Trophoblast cell (in vitro differentiated cells and primary cell): ENCODE measurements around the gene BCOR.
A peak's percentile ranks its signal among the peaks of the same experiment; 100 is the strongest.

Experiments used
- DNase-seq, 2 donors: peaks; one replicate each; pipeline ENCODE4 v3.0.0-alpha.2; 2016
- H2AFZ ChIP-seq: 2 replicates; pipeline ENCODE4 v1.6.1; 2013; ENCODE audit warnings: low read length, moderate library complexity, mild to moderate bottlenecking; ENCODE audit not compliant: insufficient read depth, poor library complexity
- H2AK5ac ChIP-seq: 2 replicates; pipeline ENCODE4 v1.6.1; 2013; ENCODE audit warnings: mild to moderate bottlenecking, low read length
- H2BK120ac ChIP-seq: 2 replicates; pipeline ENCODE4 v1.6.1; 2013; ENCODE audit warnings: low read length, mild to moderate bottlenecking, moderate library complexity; ENCODE audit not compliant: insufficient read depth, poor library complexity
- H2BK12ac ChIP-seq: 2 replicates; pipeline ENCODE4 v1.6.1; 2013; ENCODE audit warnings: mild to moderate bottlenecking, low read length, moderate library complexity
- H2BK5ac ChIP-seq: 2 replicates; pipeline ENCODE4 v1.6.1; 2013; ENCODE audit warnings: low read length, low read depth, moderate library complexity, mild to moderate bottlenecking; ENCODE audit not compliant: poor library complexity
- H3K14ac ChIP-seq: 2 replicates; pipeline ENCODE4 v1.6.1; 2013; ENCODE audit warnings: mild to moderate bottlenecking, low read length
- H3K18ac ChIP-seq: 2 replicates; pipeline ENCODE4 v1.6.1; 2013; ENCODE audit warnings: mild to moderate bottlenecking, low read length
- H3K23ac ChIP-seq: 2 replicates; pipeline ENCODE4 v1.6.1; 2013; ENCODE audit warnings: low read length
- H3K27ac ChIP-seq: 2 replicates; pipeline ENCODE4 v1.5.1; 2013; ENCODE audit warnings: low read depth, mild to moderate bottlenecking, inconsistent platforms, low read length, moderate library complexity
- H3K27me3 ChIP-seq: 2 replicates; pipeline ENCODE4 v1.6.1; 2013; ENCODE audit warnings: inconsistent platforms, mild to moderate bottlenecking, low read length, moderate library complexity; ENCODE audit not compliant: insufficient read depth
- H3K36me3 ChIP-seq, 2 experiments: 1 replicate in 1 of 2; 2 replicates in 1 of 2; pipeline ENCODE4 v1.6.1; 2013; ENCODE audit warnings: low read length in 2 of 2, mild to moderate bottlenecking in 2 of 2, moderate library complexity in 1 of 2; ENCODE audit not compliant: insufficient read depth in 2 of 2, control insufficient read depth in 1 of 2
- H3K4ac ChIP-seq: 2 replicates; pipeline ENCODE4 v1.6.1; 2013; ENCODE audit warnings: low read depth, mild to moderate bottlenecking, low read length, moderate library complexity
- H3K4me1 ChIP-seq, 2 experiments: 1 replicate in 1 of 2; 2 replicates in 1 of 2; pipeline ENCODE4 v1.6.1; 2013; ENCODE audit warnings: low read length in 2 of 2, mild to moderate bottlenecking in 2 of 2, moderate library complexity in 1 of 2; ENCODE audit not compliant: insufficient read depth in 2 of 2, control insufficient read depth in 1 of 2
- H3K4me2 ChIP-seq: 2 replicates; pipeline ENCODE4 v1.6.1; 2013; ENCODE audit warnings: inconsistent platforms, mild to moderate bottlenecking, low read length, moderate library complexity
- H3K4me3 ChIP-seq: 2 replicates; pipeline ENCODE4 v1.5.1; 2013; ENCODE audit warnings: mild to moderate bottlenecking, low read depth, low read length, inconsistent platforms
- H3K79me1 ChIP-seq: one replicate; pipeline ENCODE4 v1.6.1; 2013; ENCODE audit warnings: low read length
- H3K79me2 ChIP-seq: 2 replicates; pipeline ENCODE4 v1.6.1; 2013; ENCODE audit warnings: low read length, mild to moderate bottlenecking; ENCODE audit not compliant: control insufficient read depth, insufficient read depth, poor library complexity
- H3K9ac ChIP-seq: 2 replicates; pipeline ENCODE4 v1.6.1; 2013; ENCODE audit warnings: mild to moderate bottlenecking, low read length
- H3K9me3 ChIP-seq: 2 replicates; pipeline ENCODE4 v1.6.1; 2013; ENCODE audit warnings: low read depth, mild to moderate bottlenecking, control low read depth, inconsistent platforms, low read length; ENCODE audit not compliant: insufficient read depth
- H4K12ac ChIP-seq: 2 replicates; pipeline ENCODE4 v1.6.1; 2013; ENCODE audit warnings: low read depth, mild to moderate bottlenecking, low read length, moderate library complexity
- H4K8ac ChIP-seq: 2 replicates; pipeline ENCODE4 v1.6.1; 2013; ENCODE audit warnings: low read depth, mild to moderate bottlenecking, low read length, moderate library complexity
- H4K91ac ChIP-seq: one replicate; pipeline ENCODE4 v1.6.1; 2013; ENCODE audit warnings: low read depth, mild to moderate bottlenecking, low read length, moderate library complexity
- WGBS: extraction: QIAGEN DNeasy Blood & Tissue Kit; methylation state at CpG from one replicate; pipeline ENCODE4 v1.1.7; 2013; ENCODE audit warnings: missing lambda C conversion rate; ENCODE audit not compliant: insufficient read length, insufficient coverage; ENCODE audit errors: extremely low coverage; 5-methylcytosine and 5-hydroxymethylcytosine counted together

Gene BCOR

GRCh38 chrX:40082447-40083119 lies 15.2 kb downstream of the BCOR start:
- peak overlapping the region; percentile 27 for H3K4ac ChIP-seq
- H3K4me3 ChIP-seq: no peak overlapping the region
- H3K27ac ChIP-seq: no peak overlapping the region
- no peaks in the 10 kb centered on the region for H3K9me3 ChIP-seq
- H2BK5ac ChIP-seq: no peak overlapping the region
- no peak overlapping the region for H4K12ac ChIP-seq
- H2AFZ ChIP-seq: no peak overlapping the region
- H4K91ac ChIP-seq: no peak overlapping the region
- WGBS: no CpG with 5 or more reads among the region's 15 CpGs
- peaks cover 25 to 35% of the 10 kb centered on the region in 2 experiments for H3K4me1 ChIP-seq
- no peak overlapping the region for H2AK5ac ChIP-seq
- H3K14ac ChIP-seq: no peak overlapping the region
- no peak overlapping the region for H3K23ac ChIP-seq
- peaks cover 8% of the 10 kb centered on the region for H3K79me1 ChIP-seq
- peaks cover 2 to 6% of the 10 kb centered on the region in 2 experiments for H3K36me3 ChIP-seq
- no peak for DNase-seq
- H3K27me3 ChIP-seq: no peaks in the 10 kb centered on the region
- H3K18ac ChIP-seq: no peak overlapping the region
- no peak overlapping the region for H2BK120ac ChIP-seq
- H2BK12ac ChIP-seq: no peak overlapping the region
- H3K79me2 ChIP-seq: peaks cover 3% of the 10 kb centered on the region
- no peak overlapping the region for H4K8ac ChIP-seq
- no peak overlapping the region for H3K4me2 ChIP-seq
- H3K9ac ChIP-seq: no peak overlapping the region

- no CpG with 5 or more reads among the region's 4 CpGs for WGBS
Measured at GRCh38 chrX:40081679-40082068, 16.1 kb downstream of the BCOR start.

GRCh38 chrX:40080894-40081678 lies 16.7 kb downstream of the BCOR start:
- Histone ChIP-seq H2AFZ (no peak overlapping the region), H3K4ac (no peak overlapping the region), H3K27me3 (no peaks in the 10 kb centered on the region), H3K18ac (no peak overlapping the region), H4K12ac (no peak overlapping the region), H3K9ac (no peak overlapping the region), H3K4me2 (no peak overlapping the region), H2AK5ac (no peak overlapping the region), H3K23ac (no peak overlapping the region), H2BK5ac (no peak overlapping the region), H3K27ac (no peak overlapping the region), H3K9me3 (no peaks in the 10 kb centered on the region), H3K4me1 (peaks cover 20 to 28% of the 10 kb centered on the region in 2 experiments), H2BK120ac (no peak overlapping the region), H2BK12ac (no peak overlapping the region), H3K79me2 (peaks cover 3% of the 10 kb centered on the region), H3K36me3 (peaks cover 2 to 6% of the 10 kb centered on the region in 2 experiments), H3K4me3 (no peak overlapping the region), H4K91ac (no peak overlapping the region), H3K79me1 (peaks cover 8% of the 10 kb centered on the region), H3K14ac (no peak overlapping the region), H4K8ac (no peak overlapping the region)
- DNase-seq: no peak
- no CpG with 5 or more reads among the region's 16 CpGs for WGBS

More at GRCh38 chrX:40081679-40082068, 16.1 kb downstream of the BCOR start:
- H2BK5ac ChIP-seq: no peak overlapping the region
- H3K79me1 ChIP-seq: peaks cover 8% of the 10 kb centered on the region
- H3K27ac ChIP-seq: no peak overlapping the region
- H3K9me3 ChIP-seq: no peaks in the 10 kb centered on the region
- no peak overlapping the region for H3K4ac ChIP-seq
- peaks cover 3% of the 10 kb centered on the region for H3K79me2 ChIP-seq
- no peaks in the 10 kb centered on the region for H3K27me3 ChIP-seq
- no peak overlapping the region for H3K14ac ChIP-seq
- H3K4me1 ChIP-seq: peaks cover 24 to 31% of the 10 kb centered on the region in 2 experiments
- H2BK120ac ChIP-seq: no peak overlapping the region
- no peak overlapping the region for H3K9ac ChIP-seq
- no peak overlapping the region for H3K23ac ChIP-seq
- DNase-seq: no peak
- no peak overlapping the region for H2BK12ac ChIP-seq
- H4K91ac ChIP-seq: no peak overlapping the region
- no peak overlapping the region for H3K18ac ChIP-seq
- H4K12ac ChIP-seq: no peak overlapping the region
- no peak overlapping the region for H4K8ac ChIP-seq
- H3K4me2 ChIP-seq: no peak overlapping the region
- H2AFZ ChIP-seq: no peak overlapping the region
- H3K4me3 ChIP-seq: no peak overlapping the region
- H2AK5ac ChIP-seq: no peak overlapping the region
- peaks cover 2 to 6% of the 10 kb centered on the region in 2 experiments for H3K36me3 ChIP-seq

DNA sequence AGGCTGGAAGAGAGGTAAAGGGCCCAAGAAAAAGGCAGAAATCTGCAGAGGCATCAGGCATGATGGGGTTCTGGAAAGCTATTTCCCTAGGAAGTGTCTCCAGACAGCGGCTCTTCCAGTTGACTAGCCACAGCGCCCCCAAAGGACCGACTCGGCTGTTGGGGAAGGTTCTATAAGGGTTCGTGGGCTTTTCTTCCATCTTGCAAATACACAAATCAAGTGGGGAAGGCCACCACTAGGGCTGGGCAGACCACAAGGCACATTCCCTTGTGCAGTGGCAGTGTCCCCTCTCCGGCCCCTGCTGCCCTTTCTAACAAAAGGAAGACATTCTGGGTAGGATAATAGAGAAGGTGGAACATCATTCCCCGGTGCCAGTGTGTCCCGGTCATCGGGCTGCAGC lies 18.2 kb downstream of the BCOR start:
- no peak overlapping the region for H2AFZ ChIP-seq
- no peak overlapping the region for H4K91ac ChIP-seq
- H3K36me3 ChIP-seq: peaks cover 8 to 11% of the 10 kb centered on the region in 2 experiments
- H2BK12ac ChIP-seq: no peak overlapping the region
- WGBS: no CpG with 5 or more reads among the region's 9 CpGs
- H4K12ac ChIP-seq: no peak overlapping the region
- no peak overlapping the region for H3K23ac ChIP-seq
- H3K4me1 ChIP-seq: peaks cover 11 to 16% of the 10 kb centered on the region in 2 experiments
- no peaks in the 10 kb centered on the region for H3K9me3 ChIP-seq
- H3K27me3 ChIP-seq: no peaks in the 10 kb centered on the region
- H3K79me2 ChIP-seq: peaks cover 3% of the 10 kb centered on the region
- no peak overlapping the region for H4K8ac ChIP-seq
- no peak overlapping the region for H3K18ac ChIP-seq
- H2AK5ac ChIP-seq: no peak overlapping the region
- H3K27ac ChIP-seq: no peak overlapping the region
- no peak for DNase-seq
- H3K9ac ChIP-seq: no peak overlapping the region
- H3K79me1 ChIP-seq: peaks cover 6% of the 10 kb centered on the region
- H3K4me3 ChIP-seq: no peak overlapping the region
- H3K14ac ChIP-seq: no peak overlapping the region
- no peak overlapping the region for H3K4me2 ChIP-seq
- no peak overlapping the region for H3K4ac ChIP-seq
- H2BK120ac ChIP-seq: no peak overlapping the region
- no peak overlapping the region for H2BK5ac ChIP-seq
